ENCODE data around the gene FBXW2.

GRCh38 chr9:120801441-120801840 lies 8.2 kb upstream of the FBXW2 start:
- no peak for TF ChIP-seq POLR2A (IDR thresholded peaks at IDR 0.05; ENCODE audit: low read length)
- TF ChIP-seq GATA1 (IDR thresholded peaks at IDR 0.05; ENCODE audit: low read depth, low read length) = no peak

Measured in erythroblast (primary cell).